ENCODE results near the gene ATP6V1E1. TPM values are rescaled to one million over a fixed set of nuclear protein-coding genes. Genes with fewer than 3 reads are reported as not detected.
A peak's percentile ranks its signal among the peaks of the same experiment; 100 is the strongest.

Gene ATP6V1E1
- polyA plus RNA-seq, 1 experiment = 140 TPM

- no peak overlapping the region for H3K4me3 ChIP-seq (ENCODE audit: low read depth, low read length)
- H3K36me3 ChIP-seq (ENCODE audit: control insufficient read depth, insufficient read depth, low read length) = no peaks in the 10 kb centered on the region
- H3K27me3 ChIP-seq (ENCODE audit: control insufficient read depth, insufficient read depth, low read length) = no peaks in the 10 kb centered on the region
- ChIA-PET CTCF (interaction anchor here (1.1 kb wide), 1 partner anchor 523 kb away, joined by 3 read pairs; no protein-coding TSS in a partner anchor), POLR2A (no interaction called here)
- TF ChIP-seq CTCF (IDR thresholded peaks at IDR 0.05; ENCODE audit: insufficient read depth, low read depth, low read length) = no peak
- no peak for DNase-seq (ENCODE audit: low read depth)
Measured at GRCh38 chr22:17633998-17634323, 5.4 kb upstream of the ATP6V1E1 start.

DNA sequence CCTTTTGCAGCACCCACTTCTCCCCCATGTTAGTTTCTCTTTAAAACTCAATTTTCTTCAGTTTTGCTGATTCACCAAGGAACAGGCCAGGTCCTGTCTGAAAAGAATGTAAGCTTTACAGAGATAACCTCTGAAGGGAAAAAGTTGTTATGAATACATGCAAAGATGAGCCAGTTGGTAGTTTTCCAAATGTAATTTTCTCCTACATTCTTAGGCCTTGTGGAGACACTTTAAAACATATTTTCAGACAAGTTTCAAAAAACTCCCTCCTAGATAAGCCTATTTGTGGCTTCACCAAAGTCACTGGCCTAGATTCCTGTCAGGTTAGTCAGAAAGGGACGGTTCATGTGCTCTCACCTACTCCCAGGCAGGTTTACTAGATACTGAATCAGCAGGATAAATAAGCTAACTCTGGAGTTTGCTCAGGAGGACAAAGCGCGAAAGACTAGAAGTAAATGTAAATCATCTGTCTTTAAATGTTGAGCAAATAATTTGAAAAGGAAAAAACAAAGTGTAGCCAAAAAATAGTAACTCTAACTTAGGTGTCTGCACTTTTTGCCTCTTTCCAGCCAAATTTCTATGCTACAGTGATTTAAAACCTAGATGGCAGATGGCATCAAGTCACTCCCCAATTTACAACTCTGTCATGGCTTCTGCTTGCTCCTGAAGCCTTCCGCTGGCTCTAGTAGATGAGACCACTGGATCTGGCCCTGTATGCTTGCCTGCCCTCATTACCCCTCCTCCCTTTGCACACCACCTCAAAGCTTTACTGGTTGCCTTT, 4.9 kb upstream of the ATP6V1E1 start:
- peak; percentile 57 for DNase-seq (ENCODE audit: low read depth)
- Histone ChIP-seq H3K36me3 (ENCODE audit: control insufficient read depth, insufficient read depth, low read length) (no peaks in the 10 kb centered on the region), H3K27me3 (ENCODE audit: control insufficient read depth, insufficient read depth, low read length) (no peaks in the 10 kb centered on the region), H3K4me3 (ENCODE audit: low read depth, low read length) (no peak overlapping the region)
- CTCF ChIA-PET = interaction anchor here (1.1 to 1.5 kb wide), 2 partner anchors 462 to 524 kb away, joined by 3 read pairs; no protein-coding TSS in a partner anchor
- POLR2A ChIA-PET = interaction anchor here (0.6 kb wide), 1 partner anchor 554 kb away, joined by 3 read pairs; no protein-coding TSS in a partner anchor
- TF ChIP-seq CTCF (IDR thresholded peaks at IDR 0.05; ENCODE audit: insufficient read depth, low read depth, low read length) = no peak

GRCh38 chr22:17631076-17631565, 2.6 kb upstream of the ATP6V1E1 start:
- ChIA-PET CTCF (interaction anchor here (1.2 kb wide), 1 partner anchor 139 kb away, joined by 3 read pairs; no protein-coding TSS in a partner anchor), POLR2A (no interaction called here)
- Histone ChIP-seq H3K36me3 (ENCODE audit: control insufficient read depth, insufficient read depth, low read length) (no peaks in the 10 kb centered on the region), H3K4me3 (ENCODE audit: low read depth, low read length) (no peak overlapping the region), H3K27me3 (ENCODE audit: control insufficient read depth, insufficient read depth, low read length) (no peaks in the 10 kb centered on the region)
- DNase-seq (ENCODE audit: low read depth) = no peak
- TF ChIP-seq CTCF (IDR thresholded peaks at IDR 0.05; ENCODE audit: insufficient read depth, low read depth, low read length) = no peak

DNA sequence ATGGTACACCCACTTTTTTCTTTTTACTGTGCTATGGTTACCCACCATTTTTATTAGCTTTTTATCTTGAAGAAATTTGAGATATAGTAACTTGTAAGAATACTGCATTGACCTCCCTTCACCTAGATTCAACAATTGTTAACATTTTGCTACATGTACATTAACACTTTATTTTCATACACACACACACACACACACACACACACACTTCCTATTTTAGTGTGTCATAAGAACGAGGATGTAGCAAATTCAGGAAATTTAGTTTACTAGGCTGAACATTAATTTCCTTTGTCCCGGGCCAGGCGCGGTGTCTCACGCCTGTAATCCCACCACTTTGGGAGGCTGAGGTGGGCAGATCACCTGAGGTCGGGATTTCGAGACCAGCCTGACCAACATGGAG, 1.1 kb upstream of the ATP6V1E1 start:
- H3K36me3 ChIP-seq (ENCODE audit: control insufficient read depth, insufficient read depth, low read length) = no peaks in the 10 kb centered on the region
- POLR2A ChIA-PET = interaction anchor here (0.7 kb wide), 1 partner anchor 63 kb away, joined by 7 read pairs; no protein-coding TSS in a partner anchor
- no peak overlapping the region for H3K4me3 ChIP-seq (ENCODE audit: low read depth, low read length)
- CTCF ChIA-PET = no interaction called here
- no peaks in the 10 kb centered on the region for H3K27me3 ChIP-seq (ENCODE audit: control insufficient read depth, insufficient read depth, low read length)
- no peak for DNase-seq (ENCODE audit: low read depth)
- TF ChIP-seq CTCF (IDR thresholded peaks at IDR 0.05; ENCODE audit: insufficient read depth, low read depth, low read length) = no peak

- no peaks in the 10 kb centered on the region for H3K27me3 ChIP-seq (ENCODE audit: control insufficient read depth, insufficient read depth, low read length)
- CTCF ChIA-PET = no interaction called here
- peak overlapping the region; percentile 91 for H3K4me3 ChIP-seq (ENCODE audit: low read depth, low read length)
- POLR2A ChIA-PET = interaction anchor here (0.7 kb wide), 1 partner anchor 64 kb away, joined by 7 read pairs; no protein-coding TSS in a partner anchor
- TF ChIP-seq CTCF (IDR thresholded peaks at IDR 0.05; ENCODE audit: insufficient read depth, low read depth, low read length) = no peak
- no peak for DNase-seq (ENCODE audit: low read depth)
- no peaks in the 10 kb centered on the region for H3K36me3 ChIP-seq (ENCODE audit: control insufficient read depth, insufficient read depth, low read length)
Measured at GRCh38 chr22:17629173-17629489, 582 bp upstream of the ATP6V1E1 start.
